CD4-positive, alpha-beta T cell treated with Interleukin-6 for 4 hours (primary cell): ENCODE results near the gene NIF3L1.

Source experiments
- DNase-seq: peaks from one replicate; pipeline ENCODE4 v3.0.0-alpha.2; 2020; ENCODE audit warnings: mixed read lengths

Gene NIF3L1, protein sequence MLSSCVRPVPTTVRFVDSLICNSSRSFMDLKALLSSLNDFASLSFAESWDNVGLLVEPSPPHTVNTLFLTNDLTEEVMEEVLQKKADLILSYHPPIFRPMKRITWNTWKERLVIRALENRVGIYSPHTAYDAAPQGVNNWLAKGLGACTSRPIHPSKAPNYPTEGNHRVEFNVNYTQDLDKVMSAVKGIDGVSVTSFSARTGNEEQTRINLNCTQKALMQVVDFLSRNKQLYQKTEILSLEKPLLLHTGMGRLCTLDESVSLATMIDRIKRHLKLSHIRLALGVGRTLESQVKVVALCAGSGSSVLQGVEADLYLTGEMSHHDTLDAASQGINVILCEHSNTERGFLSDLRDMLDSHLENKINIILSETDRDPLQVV

DNA sequence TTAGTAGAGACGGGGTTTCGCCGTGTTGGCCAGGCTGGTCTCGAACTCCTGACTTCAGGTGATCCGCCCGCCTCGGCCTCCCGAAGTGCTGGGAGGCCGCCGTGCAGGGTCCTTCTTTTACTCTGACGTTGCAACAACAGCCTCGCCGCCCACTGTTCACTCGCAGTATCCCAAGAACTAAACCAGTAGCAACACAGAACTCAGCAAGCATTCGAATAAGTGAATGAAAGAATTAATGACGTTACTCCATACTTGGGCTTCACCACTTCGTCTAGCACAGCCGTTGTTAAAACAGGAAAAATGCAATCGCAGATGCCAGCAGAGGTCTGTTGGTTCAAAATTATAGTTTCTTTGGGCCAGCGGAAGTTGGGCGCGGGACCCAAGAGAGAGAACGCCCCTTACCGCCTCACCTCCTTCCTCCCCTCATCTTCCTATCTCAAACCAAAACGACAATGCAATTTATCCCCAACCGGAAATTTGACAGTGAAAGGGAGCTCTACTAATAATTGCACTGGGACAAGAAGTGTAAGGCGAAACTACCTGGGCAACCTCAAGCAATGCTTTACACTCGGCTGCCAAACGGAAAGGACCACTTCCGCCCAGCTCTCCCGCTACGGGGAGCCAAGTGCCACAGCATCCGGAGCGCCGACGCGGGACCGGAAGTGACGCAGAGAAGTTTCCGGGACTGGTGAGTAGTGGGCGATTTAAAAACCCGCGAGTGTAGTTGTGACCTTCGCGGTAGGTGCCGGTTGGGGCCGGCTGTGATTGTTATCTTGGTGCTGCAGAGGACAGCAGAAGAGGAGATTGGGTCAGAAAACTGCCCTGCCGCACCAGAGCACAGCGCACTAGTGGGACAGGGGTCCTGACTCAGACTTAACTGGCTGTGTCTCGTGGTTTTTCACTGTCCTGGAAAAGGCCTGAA, at the start of gene NIF3L1, which contains the start of gene PPIL3:
TSS of gene NIF3L1 (plus strand) at position 668 of the 922 bp plus-strand sequence. CDS start 2,573 bp downstream, outside the sequence.
TSS of gene PPIL3 (minus strand) at position 374 of the 922 bp plus-strand sequence. CDS start 1,462 bp downstream, outside the sequence.
- peak; percentile 97 for DNase-seq

DNA sequence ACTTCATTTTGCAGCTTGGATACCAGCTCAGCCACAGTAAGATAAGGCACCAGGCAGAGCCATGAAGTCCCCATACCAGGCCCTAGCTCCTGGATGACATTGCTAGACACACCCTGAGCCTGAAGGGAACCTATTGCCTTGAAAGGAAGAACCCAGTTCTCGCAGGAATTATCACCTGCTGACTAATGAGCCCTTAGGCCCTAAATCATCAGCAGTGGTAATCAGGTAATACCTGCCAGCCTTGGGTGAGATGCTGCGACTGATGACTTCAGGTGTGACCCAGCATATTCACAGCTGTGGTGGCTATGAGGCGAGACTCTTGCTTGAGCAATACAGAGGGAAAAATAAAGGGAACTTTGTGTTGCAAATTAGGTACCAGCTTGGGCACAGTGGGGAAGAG, 49.7 kb upstream of the NIF3L1 start:
- no peak for DNase-seq

DNA sequence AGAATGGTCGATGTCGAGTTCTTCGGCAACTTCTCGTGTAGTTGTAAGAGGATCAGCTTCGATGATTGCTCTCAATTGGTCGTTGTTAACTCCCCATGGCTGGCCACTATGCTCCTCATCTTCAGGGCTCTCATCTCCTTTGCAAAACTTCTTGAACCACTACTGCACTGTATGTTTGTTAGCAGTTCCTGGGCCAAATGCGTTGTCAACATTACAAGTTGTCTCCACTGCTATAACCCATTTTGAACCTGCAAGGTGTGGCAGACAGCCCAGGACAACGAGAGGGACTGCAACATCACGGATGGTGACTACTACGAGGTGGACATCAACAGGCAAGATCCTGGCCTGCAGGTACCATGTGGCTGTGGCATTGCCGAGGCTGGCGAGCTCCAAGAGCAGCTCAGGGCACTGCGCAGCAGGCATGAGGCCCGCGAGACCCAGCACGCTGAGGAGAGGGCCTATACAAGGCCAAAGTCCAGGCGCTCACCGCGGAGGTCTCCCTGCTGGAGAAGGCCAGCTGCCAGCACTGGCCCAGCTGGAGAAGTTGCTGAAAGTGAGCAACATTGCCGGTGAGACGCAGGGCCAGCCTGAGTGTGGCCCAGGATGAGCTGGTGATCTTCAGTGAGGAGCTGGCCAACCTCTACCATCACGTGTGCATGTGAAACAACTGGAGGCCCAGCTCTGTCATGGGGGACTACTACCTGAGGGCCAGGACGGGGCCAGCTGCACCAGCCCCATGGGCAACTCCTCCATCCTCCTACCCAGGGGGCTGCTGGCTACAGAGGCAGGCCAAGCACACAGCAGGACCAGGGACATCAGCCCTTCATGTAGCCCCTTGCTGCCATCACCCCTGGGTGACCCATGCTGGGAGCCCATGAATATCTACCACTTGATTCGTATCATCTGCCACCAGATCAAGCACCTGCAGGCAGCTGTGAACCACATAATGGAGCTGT, 44.9 kb upstream of the NIF3L1 start:
- no peak for DNase-seq

GRCh38 chr2:200845194-200845593, 44.0 kb upstream of the NIF3L1 start:
- DNase-seq: no peak

DNA sequence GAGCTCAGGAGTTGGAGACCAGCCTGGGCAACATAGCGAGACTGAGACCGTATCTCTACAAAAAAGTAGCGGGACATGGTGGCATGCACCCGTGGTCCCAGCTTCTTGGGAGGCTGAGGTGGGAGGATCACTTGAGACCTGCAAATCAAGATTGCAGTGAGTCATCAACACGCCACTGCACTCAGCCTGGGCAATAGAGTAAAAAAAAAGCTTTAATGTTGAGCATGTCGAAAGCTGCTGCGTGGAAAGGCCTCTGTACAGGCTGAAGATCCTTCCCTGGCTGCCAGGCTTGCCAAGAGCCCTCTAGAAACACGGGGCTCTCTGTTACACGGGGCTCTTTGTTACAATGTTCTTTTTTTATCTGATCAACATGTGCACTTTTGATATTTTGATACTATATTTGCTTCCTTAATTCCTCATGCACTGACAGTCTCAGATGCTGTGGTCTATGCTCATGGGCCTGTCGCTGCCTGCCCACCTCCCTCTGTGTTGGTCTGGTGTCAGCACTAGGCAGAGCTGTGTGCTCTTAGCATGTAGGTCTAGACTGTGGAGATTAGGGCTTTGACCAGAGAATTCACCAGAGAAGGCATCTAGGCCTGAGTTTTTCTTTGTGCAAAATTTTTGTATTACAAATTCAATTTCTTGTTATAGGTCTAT, 43.4 kb upstream of the NIF3L1 start:
- DNase-seq: no peak

- DNase-seq: no peak
These were observed 41.9 kb upstream of the NIF3L1 start for GRCh38 chr2:200847269-200847668.

- no peak for DNase-seq
These were observed 41.2 kb upstream of the NIF3L1 start for GRCh38 chr2:200847939-200848338.

DNA sequence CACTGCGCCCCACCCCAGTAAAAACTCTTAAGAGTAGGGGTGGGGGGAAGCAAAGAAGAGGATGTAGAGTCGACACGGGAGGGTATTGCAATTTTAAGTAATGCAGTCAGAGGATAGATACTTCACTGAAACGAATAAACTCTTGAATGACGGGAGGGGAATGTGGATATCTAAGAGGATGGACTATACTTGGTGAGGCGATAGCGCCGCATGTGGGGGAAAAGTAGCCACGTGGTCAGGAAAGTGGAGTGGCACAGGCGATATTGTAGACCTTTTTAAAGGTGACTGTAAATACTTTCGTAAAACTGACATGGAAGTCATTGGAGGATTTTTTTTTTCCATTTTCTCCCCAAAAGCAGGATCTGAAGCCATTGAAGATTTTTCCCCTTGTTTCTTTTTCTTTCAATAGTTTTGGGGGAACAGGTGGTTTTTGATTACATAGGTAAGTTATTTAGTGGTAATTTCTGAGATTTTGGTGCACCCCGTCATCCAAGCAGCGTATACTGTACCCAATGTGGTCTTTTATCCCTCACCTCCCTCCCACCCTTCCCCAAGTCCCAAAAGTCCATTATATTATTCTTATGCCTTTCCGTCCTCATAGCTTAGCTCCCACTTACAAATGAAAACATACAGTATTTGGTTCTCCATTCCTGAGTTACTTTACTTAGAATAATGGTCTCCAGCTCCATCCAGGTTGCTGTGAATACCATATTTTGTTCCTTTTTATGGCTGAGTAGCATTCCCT, 38.5 kb upstream of the NIF3L1 start:
- DNase-seq: no peak

- DNase-seq: no peak
These were observed 37.5 kb upstream of the NIF3L1 start for GRCh38 chr2:200851398-200852248.

GRCh38 chr2:200852605-200853004, 36.6 kb upstream of the NIF3L1 start:
- no peak for DNase-seq

- DNase-seq: no peak
These were observed 32.4 kb upstream of the NIF3L1 start for GRCh38 chr2:200856806-200857205.

DNA sequence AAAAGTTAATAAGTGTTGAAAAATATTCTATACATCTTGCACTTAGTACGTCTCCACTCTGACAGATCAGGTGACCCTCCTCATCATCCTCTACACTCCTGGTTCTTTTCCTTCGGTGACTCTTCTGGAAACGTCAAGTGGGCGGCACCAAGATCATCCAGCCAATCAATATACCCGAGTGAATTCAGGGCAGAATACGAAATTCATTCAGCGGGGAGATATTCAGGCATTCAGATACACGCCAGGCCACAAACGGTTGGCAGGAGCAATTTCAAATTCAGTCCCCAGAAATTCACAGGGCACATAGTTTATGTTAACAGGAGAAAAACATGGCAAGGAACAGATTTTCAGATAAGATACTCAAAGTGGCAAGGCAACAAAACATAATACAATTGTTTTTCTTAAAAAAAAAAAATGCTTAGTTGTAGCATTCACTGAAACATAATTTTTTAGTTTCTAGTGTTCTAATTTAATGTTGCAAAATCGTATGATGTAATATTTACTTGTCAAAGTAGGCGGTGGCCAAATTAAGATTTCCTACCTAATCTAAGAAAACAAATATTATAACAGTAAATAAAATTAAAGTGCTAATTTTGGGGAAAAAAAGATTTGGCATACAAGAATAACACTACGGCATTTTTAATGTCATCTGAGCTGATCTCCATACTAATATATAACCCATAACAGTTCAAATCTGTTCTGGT, 28.9 kb upstream of the NIF3L1 start:
- DNase-seq: peak; percentile 15

DNA sequence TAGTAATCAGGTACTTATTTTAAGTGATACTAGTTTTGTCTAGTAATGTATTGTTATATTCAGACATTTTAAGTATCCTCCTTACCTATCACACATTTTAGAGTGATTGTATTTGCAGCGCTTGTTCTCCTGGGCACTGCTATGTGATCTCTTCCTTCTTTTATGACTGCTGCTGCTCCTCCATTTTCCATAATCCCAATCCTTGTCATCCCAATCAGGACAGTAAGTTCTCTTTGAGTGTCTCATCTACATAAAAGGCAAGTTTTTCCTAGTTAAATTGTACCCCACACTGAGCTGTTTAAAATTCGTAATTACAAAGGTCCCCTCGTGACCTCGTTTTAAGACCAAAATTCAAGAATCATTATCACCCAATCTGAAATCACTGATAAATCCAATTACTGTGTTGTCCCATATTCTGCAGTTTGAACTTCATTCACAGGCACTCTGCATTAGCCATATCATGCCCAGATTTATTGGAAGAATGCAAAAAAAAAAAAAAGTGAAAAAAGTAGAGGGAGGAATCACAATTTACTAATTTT, 27.5 kb upstream of the NIF3L1 start:
- DNase-seq: no peak

GRCh38 chr2:200862532-200863000, 26.6 kb upstream of the NIF3L1 start:
- DNase-seq: peak; percentile 47

GRCh38 chr2:200863782-200864175, 25.4 kb upstream of the NIF3L1 start:
- DNase-seq: peak; percentile 21

GRCh38 chr2:200864176-200865034, 24.8 kb upstream of the NIF3L1 start, which contains the start of gene CLK1:
CLK1 (minus strand) TSS chr2:200864658; CDS start chr2:200861862, 2,796 bp downstream.
- peak; percentile 98 for DNase-seq

DNA sequence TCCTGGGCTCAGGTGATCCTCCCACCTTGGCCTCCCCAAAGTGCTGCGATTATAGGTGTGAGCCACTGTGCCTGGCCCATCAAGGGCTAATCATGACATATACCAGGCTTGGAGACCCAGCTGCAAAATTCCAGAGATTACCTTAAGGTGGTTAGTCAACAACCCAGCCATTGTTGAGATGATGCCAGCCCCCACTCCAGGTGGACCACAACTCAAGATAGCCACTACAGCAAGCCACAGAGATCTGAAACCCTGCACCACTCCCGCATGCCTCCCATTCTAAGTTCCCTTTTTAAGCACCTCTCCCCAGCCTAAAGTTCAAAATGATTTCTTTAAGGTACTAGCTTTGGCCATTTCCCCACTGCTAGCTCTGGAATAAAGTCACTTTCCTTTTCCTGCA, 20.2 kb upstream of the NIF3L1 start:
- DNase-seq: no peak

DNA sequence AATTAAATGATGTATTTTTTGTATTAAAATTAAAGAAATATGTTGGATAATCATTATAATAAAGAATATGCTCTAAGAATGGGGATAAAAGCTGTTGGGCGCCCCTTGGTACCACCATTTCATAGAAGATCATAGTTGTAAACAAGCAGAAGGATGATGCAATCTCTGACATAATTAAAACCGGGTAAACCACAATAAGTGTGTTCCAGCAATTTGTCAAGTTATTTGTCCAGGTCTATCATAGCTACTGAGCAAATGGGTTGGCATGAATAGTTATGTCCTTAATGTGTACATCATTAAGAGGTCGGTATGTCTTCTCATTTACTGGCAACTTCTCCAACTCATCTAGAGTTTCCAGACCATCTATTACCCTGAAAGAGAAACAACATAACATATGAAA, 18.0 kb upstream of the NIF3L1 start:
- no peak for DNase-seq
